NCI-H187 treated with DMSO at 0.1 percent for 48 hours (cell line): ENCODE measurements around the gene APOBEC3F.
"Not testable (repeated sequence)": the region's sequence is repeated elsewhere in the genome, so short reads cannot be mapped to it uniquely, and the experiment has no call there.

Source experiments
- DNase-seq: peaks from one replicate; lab custom pipeline; 2025; lab: John Stamatoyannopoulos, UW

Gene APOBEC3F

DNA sequence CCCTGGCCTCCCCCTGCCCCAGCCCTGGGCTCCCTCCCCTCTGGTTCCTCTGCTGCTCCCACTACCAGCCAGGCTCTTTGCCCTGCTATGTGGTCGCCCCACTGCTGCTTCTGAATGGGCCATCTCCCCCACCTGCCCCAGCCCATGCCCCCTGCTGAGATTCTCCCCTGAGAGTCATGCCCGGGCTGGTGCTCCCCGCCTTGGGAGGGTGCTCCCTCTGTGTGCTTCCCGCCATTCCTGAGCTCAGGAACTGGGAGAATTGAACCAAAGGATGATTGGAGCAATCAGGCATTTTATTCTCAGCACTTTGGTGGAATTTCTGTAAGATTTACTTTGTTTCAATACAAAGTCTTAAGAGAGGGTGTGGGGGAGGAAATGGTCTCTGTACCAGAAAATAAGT lies 12.9 kb upstream of the APOBEC3F start:
- DNase-seq, result no peak

DNA sequence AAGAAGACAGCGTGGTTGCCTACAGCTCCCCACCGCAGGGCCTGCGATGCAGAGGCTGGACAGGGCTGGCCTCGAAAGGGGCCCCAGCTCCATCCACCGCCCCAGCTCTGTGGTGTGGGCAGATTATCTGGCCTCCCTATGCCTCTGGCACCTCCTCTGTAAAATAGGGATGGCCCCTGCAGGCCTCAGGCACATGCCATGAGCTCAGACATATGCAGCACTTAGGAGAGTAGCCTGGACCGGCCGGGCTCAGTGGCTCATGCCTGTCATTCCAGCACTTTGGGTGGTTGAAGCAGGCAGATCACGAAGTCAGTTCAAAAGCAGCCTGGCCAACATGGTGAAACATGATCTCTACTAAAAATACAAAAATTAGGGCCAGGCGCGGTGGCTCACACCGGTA lies 12.4 kb upstream of the APOBEC3F start:
- no peak for DNase-seq

DNA sequence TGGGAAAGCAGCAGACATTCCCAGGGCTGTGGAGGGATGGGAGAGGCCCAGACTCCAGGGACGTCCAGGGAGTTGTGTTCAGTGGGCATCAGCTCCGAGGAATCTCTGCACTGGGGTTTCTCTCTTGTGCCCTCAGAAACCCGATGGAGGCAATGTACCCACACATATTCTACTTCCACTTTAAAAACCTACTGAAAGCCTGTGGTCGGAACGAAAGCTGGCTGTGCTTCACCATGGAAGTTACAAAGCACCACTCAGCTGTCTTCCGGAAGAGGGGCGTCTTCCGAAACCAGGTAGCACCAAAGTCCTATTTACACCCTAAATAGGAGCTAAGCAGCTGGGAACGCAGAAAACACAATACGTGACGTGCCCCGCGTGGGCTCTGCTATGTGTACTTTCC lies 11.4 kb upstream of the APOBEC3F start:
- DNase-seq, result no peak

DNA sequence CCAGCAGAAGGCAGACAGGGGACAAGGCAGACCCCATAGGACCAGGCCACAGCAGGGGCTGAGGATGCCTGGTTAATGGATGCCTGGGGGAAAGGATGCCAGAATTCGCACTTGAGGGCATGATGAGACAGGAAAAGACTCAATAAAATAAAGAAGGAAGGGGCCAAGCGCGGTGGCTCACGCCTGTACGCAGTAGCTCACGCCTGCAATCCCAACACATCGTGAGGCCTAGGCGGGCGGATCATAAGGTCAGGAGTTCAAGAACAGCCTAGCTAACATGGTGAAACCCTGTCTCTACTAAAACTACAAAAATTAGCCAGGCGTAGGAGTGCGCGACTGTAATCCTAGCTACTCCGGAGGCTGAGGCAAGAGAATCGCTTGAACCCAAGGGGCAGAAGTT lies 10.0 kb upstream of the APOBEC3F start:
- no peak for DNase-seq

DNA sequence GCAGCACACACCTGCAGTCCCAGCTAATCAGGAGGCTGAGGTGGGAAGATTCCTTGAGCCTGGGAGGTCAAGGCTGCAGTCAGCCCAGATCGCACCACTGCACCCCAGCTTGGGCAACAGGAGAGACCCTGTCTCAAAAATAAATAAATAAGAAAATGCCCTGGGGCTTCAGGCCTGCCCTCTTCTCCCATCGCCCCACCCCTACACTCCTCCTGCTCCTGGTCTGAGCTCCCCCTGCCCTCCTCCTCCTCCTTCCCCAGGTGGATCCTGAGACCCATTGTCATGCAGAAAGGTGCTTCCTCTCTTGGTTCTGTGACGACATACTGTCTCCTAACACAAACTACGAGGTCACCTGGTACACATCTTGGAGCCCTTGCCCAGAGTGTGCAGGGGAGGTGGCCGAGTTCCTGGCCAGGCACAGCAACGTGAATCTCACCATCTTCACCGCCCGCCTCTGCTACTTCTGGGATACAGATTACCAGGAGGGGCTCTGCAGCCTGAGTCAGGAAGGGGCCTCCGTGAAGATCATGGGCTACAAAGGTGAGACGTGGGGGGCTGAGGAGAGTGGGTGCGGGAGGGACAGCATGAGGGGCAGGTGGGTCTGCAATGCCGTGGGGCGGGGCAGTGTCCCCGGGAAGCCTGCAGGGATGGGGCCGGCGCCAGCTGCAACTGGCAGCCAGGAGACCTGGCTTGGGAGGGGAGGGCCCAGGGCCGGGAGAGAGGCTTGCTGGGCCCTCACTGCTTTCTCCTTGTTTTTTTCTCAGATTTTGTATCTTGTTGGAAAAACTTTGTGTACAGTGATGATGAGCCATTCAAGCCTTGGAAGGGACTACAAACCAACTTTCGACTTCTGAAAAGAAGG lies 9.0 kb upstream of the APOBEC3F start:
- not testable (repeated sequence) for DNase-seq

DNA sequence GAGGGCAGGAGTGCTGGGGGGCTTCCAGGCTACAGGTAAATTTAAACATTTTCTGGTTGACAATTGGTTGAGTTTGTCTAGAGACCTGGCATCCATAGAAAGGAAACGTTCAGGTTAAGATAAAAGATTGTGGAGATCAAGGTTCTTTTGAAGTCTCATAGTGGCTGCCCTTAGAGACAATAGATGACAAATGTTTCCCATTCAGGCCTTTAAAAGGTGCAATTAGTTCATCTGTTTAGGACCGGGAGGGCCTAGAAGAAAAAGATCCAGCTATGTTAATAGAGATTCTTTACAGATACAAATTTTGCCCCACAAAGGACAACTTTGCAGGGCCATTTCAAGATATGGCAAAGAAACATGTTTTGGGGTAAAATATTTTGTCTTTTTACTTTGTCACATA lies 3.6 kb upstream of the APOBEC3F start:
- DNase-seq, result not testable (repeated sequence)

DNA sequence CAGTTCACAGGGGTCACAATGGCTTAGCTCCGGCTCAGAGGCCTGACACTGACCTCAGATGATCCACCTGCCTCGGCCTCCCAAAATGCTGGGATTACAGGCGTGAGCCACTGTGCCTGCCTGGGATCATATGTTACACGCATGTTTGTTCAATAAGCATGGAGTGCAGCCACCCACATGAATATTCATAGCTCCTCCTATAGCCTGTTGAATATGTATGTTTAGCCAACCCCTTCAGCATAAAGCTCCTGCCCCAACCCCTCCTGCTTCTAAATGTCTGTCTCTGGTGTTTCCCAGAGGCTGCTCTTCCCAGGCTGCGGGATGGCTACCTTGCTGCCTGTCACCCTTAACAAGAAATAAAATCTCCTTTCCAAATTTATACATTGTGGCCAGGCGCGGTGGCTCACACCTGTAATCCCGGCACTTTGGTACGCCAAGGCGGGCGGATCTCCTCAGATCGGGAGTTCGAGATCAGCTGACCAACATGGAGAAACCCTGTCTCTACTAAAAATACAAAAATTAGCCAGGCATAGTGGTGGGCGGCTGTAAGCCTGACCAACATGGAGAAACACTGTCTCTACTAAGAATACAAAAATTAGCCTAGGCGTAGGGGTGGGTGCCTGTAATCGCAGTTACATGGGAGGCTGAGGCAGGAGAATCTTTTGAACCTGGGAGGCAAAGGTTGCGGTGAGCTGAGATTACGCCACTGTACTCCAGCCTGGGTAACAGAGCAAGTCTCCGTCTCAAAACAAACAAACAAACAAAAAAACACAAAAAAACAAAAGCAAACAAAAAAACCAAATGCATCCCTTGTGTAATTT lies 1.1 kb upstream of the APOBEC3F start:
- no peak for DNase-seq

DNA sequence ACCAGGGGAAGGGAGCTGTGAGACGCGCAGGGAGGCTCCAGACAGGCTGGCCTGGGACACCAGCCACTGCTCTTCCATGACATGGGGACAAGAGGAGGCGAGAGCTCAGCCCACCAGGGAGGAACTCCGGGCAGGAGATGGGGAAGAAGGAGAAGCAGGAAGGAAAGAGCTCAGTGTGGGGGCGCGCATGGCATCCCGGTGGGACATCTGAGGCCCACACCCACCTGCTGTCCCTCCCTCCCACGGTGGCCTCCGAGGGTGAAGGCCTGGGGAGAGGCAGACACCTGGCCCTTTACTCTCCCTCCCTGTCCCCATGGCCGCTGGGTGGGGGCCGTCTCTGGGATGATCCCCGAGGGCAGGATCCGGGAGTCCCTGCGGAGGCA lies 518 bp upstream of the APOBEC3F start:
- not testable (repeated sequence) for DNase-seq

DNA sequence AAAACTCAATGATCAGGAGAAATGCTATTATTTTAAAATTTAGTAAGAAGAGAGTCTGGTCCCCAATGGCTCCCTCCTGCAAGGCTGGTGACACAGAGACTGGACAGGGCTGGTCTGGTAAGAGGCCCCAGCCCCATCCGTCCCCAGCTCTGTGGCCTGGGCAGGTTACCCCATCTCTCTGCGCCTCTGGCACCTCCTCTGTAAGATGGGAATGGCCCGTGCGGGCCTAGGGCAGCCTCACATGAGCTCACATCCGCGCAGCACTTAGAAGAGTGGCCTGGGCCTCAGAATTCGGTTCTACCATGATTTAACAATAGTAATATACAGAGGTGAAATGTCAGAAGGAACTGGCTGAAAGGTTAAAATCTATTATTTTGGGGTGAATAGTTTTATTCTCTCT lies 1.2 kb downstream of the APOBEC3F start:
- DNase-seq, result no peak

DNA sequence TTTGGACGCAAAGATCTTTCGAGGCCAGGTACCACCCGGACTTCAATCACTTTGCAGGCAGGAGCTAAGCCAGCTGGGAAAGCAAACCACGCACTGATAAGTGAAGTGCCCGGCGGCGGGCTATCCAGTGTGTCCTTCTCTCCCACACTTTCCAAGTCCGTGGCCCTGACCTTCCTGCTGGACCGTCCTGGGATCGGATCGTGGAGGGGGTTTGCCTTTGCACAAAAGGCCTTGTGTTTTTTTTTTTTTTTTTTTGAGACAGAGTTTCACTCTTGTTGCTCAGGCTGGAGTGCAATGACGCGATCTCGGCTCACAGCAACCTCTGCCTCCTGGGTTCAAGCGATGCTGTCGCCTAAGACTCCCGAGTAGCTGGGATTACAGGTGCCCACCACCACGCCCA lies 2.4 kb downstream of the APOBEC3F start:
- not testable (repeated sequence) for DNase-seq

DNA sequence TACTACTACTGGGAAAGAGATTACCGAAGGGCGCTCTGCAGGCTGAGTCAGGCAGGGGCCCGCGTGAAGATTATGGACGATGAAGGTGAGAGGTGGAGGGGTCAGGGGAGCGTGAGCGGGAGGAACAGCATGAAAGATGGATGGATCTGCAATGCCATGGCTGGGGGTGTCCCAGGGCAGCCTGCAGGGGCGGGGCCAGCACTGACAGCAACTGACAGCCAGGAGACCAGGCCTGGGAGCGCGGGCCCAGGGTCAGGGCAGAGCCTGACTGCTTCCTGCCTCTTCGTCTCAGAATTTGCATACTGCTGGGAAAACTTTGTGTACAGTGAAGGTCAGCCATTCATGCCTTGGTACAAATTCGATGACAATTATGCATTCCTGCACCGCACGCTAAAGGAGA lies 4.5 kb downstream of the APOBEC3F start:
- DNase-seq, result not testable (repeated sequence)

DNA sequence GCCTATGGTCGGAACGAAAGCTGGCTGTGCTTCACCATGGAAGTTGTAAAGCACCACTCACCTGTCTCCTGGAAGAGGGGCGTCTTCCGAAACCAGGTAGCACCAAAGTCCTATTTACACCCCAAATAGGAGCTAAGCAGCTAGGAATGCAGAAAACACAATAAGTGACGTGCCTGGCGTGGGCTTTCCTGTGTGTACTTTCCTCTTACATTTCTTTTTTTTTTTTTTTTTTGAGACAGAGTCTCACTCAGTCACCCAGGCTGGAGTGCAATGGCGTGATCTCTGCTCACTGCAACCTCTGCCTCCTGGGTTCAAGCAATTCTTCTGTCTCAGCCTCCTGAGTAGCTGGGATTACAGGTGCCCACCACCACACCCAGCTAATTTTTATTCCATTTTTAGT lies 8.8 kb downstream of the APOBEC3F start:
- DNase-seq, result not testable (repeated sequence)

DNA sequence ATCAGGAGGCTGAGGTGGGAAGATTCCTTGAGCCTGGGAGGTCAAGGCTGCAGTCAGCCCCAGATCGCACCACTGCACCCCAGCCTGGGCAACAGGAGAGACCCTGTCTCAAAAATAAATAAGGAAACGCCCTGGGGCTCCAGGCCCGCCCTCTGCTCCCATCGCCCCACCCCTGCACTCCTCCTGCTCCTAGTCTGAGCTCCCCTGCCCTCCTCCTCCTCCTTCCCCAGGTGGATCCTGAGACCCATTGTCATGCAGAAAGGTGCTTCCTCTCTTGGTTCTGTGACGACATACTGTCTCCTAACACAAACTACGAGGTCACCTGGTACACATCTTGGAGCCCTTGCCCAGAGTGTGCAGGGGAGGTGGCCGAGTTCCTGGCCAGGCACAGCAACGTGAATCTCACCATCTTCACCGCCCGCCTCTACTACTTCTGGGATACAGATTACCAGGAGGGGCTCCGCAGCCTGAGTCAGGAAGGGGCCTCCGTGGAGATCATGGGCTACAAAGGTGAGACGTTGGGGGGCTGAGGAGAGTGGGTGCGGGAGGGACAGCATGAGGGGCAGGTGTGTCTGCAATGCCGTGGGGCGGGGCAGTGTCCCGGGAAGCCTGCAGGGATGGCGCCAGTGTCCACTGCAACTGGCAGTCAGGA lies 11.3 kb downstream of the APOBEC3F start:
- not testable (repeated sequence) for DNase-seq

DNA sequence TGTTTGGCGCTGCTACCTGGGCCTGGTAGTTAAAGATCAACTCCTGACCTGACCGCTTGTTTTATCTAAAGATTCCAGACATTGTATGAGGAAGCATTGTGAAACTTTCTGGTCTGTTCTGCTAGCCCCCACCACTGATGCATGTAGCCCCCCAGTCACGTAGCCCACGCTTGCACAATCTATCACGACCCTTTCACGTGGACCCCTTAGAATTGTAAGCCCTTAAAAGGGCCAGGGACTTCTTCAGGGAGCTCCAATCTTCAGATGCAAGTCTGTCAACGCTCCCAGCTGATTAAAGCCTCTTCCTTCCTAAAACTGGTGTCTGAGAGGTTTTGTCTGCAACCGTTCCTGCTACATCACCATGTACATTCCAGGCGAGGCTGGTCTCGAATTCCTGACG lies 15.0 kb downstream of the APOBEC3F start:
- no peak for DNase-seq

DNA sequence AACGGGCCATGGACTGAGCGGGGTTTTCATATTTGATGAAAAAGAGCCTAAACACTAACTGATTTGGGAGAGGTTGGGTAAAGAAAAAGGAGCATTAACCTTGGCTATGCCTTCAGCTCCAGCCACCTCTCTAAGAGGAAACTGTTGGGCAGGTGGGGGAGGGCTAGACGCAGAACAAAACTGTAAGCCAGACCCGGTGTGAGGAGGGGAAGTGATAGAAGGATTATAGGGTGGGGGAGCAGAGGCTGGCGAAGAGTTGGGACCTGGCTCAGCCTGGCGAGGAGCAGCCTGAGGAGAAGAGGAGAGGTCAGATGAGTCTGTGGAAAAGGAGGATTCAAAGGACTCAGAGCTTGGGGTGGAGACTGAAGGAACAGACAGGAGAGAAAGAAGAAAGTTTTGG lies 20.6 kb downstream of the APOBEC3F start:
- not testable (repeated sequence) for DNase-seq

DNA sequence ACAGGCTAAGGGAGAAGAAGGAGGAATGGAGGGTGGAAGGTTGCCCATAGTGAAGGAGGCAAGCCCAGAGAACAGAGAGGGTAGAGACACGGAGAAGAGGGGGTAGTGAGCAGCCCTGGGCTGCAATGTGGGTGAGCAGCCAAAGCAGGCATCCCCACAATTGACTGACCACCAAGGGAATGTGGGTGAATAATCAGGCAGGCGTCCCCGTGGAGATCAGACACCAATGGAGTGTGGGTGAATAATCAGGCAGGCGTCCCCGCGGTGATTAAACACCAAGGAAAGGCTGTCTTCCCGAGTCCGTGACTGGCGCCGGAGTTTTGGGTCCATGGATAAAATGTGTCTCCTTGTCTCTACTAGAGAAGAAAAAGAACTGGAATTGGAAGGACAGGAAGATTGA lies 21.3 kb downstream of the APOBEC3F start:
- not testable (repeated sequence) for DNase-seq

DNA sequence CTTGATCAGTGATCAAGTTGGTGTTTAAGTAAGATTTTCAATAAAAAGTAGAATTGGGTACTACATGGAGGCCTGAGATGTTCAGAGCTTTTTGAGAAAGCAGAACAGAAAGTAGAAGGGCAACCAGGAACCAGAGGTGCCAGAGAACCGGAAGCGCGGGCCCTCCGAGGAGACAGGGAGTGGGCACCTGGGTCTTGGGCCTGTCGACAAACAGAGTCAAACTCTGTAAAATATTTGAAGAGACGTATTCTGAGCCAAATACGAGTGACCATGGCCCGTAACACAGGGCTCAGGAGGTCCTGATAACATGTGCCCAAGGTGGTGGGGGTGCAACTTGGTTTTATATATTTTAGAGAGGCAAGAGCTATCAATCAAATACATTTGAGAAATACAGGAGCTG lies 23.2 kb downstream of the APOBEC3F start:
- DNase-seq, result not testable (repeated sequence)

DNA sequence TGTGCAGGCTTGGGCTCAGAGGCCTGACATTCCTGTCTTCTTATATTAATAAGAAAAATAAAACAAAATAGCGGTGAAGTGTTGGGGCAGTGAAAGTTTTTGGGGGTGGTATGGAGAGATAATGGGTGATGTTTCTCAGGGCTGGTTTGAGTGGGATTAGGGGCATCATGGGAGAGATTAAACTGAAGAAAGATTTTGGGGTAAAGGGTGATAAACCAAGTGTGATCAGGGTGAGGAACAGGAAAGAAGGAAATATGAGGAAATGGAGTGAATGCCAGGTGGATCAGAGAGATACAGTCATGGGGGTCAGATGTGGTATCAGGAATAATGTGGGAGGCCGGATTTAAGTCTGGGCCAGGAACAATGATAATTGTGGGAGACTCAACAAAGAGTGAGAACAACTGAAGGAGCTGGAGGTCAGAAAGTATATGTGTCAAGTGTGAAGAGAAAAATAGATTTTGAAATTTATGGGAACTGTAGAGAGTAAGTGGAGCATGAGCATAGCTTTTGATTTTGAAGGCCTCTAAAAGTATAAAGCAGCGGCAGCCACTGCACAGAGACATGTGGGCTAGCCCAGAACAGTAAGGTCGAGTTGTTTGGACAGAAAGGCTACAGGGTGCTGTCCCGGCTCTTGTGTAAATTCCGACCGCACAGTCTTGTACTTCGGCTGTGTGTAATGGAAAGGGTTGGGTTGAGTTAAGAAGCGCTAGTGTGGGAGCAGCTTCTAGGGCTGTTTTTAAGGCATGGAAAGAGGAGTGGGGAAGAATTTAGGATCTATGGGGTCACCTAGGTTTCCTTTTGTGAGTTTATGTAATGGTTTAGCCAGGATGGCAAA lies 26.0 kb downstream of the APOBEC3F start:
- DNase-seq, result not testable (repeated sequence)

DNA sequence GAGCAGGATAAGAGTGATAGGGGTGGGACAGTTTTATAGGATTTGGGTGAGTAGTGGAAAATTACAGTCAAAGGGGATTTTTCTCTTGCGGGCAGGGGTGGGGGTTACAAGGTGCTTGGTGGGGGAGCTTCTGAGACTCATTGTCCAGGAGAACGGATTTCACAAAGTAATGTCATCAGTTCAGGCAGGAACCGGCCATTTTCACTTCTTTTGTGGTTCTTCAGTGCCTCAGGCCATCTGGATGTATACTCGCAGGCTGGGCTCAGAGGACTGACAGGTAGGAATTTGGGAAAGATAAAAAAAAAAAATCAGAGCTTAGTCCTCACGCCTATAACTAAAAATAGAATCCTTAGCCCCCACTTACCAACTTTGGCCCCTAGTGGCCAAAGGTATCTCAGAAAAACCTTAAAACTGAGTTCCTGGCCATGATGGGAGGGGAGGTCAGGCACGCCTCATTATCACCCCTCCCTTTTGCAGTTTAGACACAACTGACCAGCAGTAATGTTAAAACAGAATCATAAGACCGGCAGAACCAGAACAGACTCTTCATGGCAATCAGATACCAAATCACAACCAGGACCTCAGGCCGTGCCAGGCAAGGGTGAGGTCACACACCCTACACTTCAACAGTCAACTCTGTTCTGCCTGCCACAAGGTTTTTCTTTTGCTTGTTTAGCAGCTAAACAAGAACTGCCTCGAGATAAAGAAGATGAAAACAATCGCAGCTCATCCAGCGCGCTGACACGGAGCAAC lies 27.5 kb downstream of the APOBEC3F start:
- no peak for DNase-seq

DNA sequence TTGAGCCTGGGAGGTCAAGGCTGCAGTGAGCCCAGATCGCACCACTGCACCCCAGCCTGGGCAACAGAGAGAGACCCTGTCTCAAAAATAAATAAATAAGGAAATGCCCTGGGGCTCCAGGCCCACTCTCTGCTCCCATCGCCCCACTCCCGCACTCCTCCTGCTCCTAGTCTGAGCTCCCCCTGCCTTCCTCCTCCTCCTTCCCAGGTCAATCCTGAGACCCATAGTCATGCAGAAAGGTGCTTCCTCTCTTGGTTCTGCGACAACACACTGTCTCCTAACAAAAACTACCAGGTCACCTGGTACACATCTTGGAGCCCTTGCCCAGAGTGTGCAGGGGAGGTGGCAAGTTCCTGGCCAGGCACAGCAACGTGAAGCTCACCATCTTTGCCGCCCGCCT lies 29.5 kb downstream of the APOBEC3F start:
- no peak for DNase-seq

DNA sequence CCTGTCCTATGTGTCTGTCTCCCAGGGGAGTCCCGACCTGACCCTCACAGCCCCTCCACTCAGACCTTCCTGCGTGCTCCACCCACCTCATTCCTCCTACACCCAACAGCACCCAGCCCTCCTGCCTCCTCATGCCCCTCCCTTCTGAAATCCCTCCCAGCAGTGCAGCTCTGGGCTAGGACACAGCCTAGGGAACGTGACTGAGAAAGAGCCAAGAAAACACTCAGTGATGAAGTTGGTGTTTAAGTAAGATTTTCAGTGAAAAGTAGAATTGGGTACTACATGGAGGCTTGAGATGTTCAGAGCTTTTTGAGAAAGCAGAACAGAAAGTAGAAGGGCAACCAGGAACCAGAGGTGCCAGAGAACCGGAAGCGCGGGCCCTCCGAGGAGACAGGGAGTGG lies 31.9 kb downstream of the APOBEC3F start:
- not testable (repeated sequence) for DNase-seq
